OCI-LY7 (cell line): Measurements from ENCODE around the gene KIAA0040. TPM values are rescaled to one million over a fixed set of nuclear protein-coding genes. Genes with fewer than 3 reads are reported as not detected.

Source experiments
- BruUV-seq: library from RNA; stranded (reverse); fragments of 400-500 nt; replicated peaks from 2 replicates; lab custom pipeline; 2021; lab: Mats Ljungman, UMichigan
- CTCF ChIA-PET: fragments of 300-600 bp; sonication (Branson Sonifier 250); formaldehyde crosslinking; loops from one replicate; lab custom pipeline; 2022; ENCODE audit warnings: antibody characterized with exemption; ENCODE audit not compliant: unreplicated experiment; lab: Charles Lee
- POLR2A ChIA-PET: fragments of 300-600 bp; sonication (Branson Sonifier 250); formaldehyde crosslinking; loops from one replicate; lab custom pipeline; 2022; ENCODE audit warnings: antibody characterized with exemption; lab: Charles Lee
- DNase-seq: peaks from one replicate; pipeline ENCODE4 v3.0.0-alpha.2; 2015; ENCODE audit warnings: low spot score
- H2AFZ ChIP-seq: fragments of 200-600 bp; sonication (generic), shearing (Covaris generic); 2 replicates; pipeline ENCODE4 v1.6.1; 2014; ENCODE audit warnings: mild to moderate bottlenecking, antibody characterized with exemption, low read length, moderate library complexity
- H3K27ac ChIP-seq: fragments of 200-600 bp; sonication (generic); 2 replicates; pipeline ENCODE4 v1.5.1; 2014; ENCODE audit warnings: mixed run types, low read depth, mild to moderate bottlenecking, moderate library complexity, low read length, inconsistent platforms; ENCODE audit not compliant: poor library complexity, severe bottlenecking
- H3K36me3 ChIP-seq: fragments of 200-600 bp; sonication (generic); 2 replicates; pipeline ENCODE4 v1.6.1; 2014; ENCODE audit warnings: mild to moderate bottlenecking, antibody characterized with exemption, low read length, moderate library complexity, mixed read lengths; ENCODE audit not compliant: insufficient read depth
- H3K4me1 ChIP-seq: fragments of 200-600 bp; sonication (generic); 2 replicates; pipeline ENCODE4 v1.5.1; 2014; ENCODE audit warnings: mild to moderate bottlenecking, low read length; ENCODE audit not compliant: insufficient read depth, poor library complexity, severe bottlenecking
- H3K4me2 ChIP-seq: fragments of 200-600 bp; sonication (generic); 2 replicates; pipeline ENCODE4 v1.6.1; 2014; ENCODE audit warnings: mild to moderate bottlenecking, low read length
- H3K4me3 ChIP-seq: fragments of 200-600 bp; sonication (generic); 2 replicates; pipeline ENCODE4 v1.5.1; 2014; ENCODE audit warnings: mild to moderate bottlenecking, low read depth, low read length; ENCODE audit not compliant: poor library complexity, severe bottlenecking
- H3K79me2 ChIP-seq: fragments of 200-600 bp; sonication (generic); 2 replicates; pipeline ENCODE4 v1.6.1; 2016; ENCODE audit warnings: low read depth, mild to moderate bottlenecking, low read length, moderate library complexity, mixed read lengths; ENCODE audit not compliant: insufficient read depth
- H3K9me2 ChIP-seq: fragments of 200-600 bp; sonication (generic); 2 replicates; pipeline ENCODE4 v1.6.1; 2016; ENCODE audit warnings: mild to moderate bottlenecking, low read length, mixed read lengths; ENCODE audit not compliant: insufficient read depth
- H3K9me3 ChIP-seq: fragments of 200-600 bp; sonication (generic); 2 replicates; pipeline ENCODE4 v1.6.1; 2014; ENCODE audit warnings: mild to moderate bottlenecking, mixed run types, low read length, mixed read lengths
- H4K20me1 ChIP-seq: fragments of 200-600 bp; sonication (generic); 2 replicates; pipeline ENCODE4 v1.6.1; 2014; ENCODE audit warnings: mild to moderate bottlenecking, antibody characterized with exemption, low read length, moderate library complexity, mixed read lengths; ENCODE audit not compliant: insufficient read depth
- EZH2phosphoT487 ChIP-seq: fragments of 200-600 bp; sonication (generic); IDR thresholded peaks from 2 replicates; pipeline ENCODE4 v1.6.1; 2018; ENCODE audit warnings: low read depth, borderline replicate concordance, mild to moderate bottlenecking, mixed run types, antibody characterized with exemption, low read length, moderate library complexity, mixed read lengths
- intact Hi-C: fragments of 100-400 bp; cut with micrococcal nuclease; formaldehyde crosslinking; loops from one replicate; pipeline ENCODE4 v1.10.0; 2022; ENCODE audit not compliant: unreplicated experiment
- total RNA-seq, 2 experiments: library from RNA; depleted of rRNA in 1 of 2; stranded (reverse); fragments of >200 nt in 1 of 2; shearing (Covaris generic) in 1 of 2; gene quantifications; 2 replicates each; pipeline ENCODE4 v1.2.3, GENCODE V29; 2014 to 2022
- TF ChIP-seq, protein P1 (sequence below): fragments of 200-600 bp; sonication (generic); conservative IDR thresholded peaks from 2 replicates; pipeline ENCODE4 v1.5.1; 2014; ENCODE audit warnings: mild to moderate bottlenecking, antibody characterized with exemption, low read length, moderate library complexity, mixed read lengths

KIAA0040 gene
- total RNA-seq, 2 experiments from 2014 or later = 50.2 to 54.7 TPM

GRCh38 chr1:175128523-175128922 is 64.1 kb downstream of the KIAA0040 start:
- no peaks in the 10 kb centered on the region for H4K20me1 ChIP-seq
- H3K79me2 ChIP-seq = no peaks in the 10 kb centered on the region
- H3K36me3 ChIP-seq = no peaks in the 10 kb centered on the region
- ChIA-PET POLR2A (no interaction called here), CTCF (no interaction called here)
- no peak overlapping the region for H3K27ac ChIP-seq
- H3K4me3 ChIP-seq = no peak overlapping the region
- intact Hi-C loops = loop anchor here (5.0 kb wide), 1 partner anchor 361 kb away; no protein-coding TSS in a partner anchor
- H3K4me1 ChIP-seq = peaks cover 30% of the 10 kb centered on the region
- H3K9me3 ChIP-seq = no peaks in the 10 kb centered on the region
- no peaks in the 10 kb centered on the region for H3K9me2 ChIP-seq
- DNase-seq = no peak
- BruUV-seq = no TSS peak
- H3K4me2 ChIP-seq = no peak overlapping the region
- no peak for TF ChIP-seq EZH2phosphoT487
- TF ChIP-seq, protein P1, sequence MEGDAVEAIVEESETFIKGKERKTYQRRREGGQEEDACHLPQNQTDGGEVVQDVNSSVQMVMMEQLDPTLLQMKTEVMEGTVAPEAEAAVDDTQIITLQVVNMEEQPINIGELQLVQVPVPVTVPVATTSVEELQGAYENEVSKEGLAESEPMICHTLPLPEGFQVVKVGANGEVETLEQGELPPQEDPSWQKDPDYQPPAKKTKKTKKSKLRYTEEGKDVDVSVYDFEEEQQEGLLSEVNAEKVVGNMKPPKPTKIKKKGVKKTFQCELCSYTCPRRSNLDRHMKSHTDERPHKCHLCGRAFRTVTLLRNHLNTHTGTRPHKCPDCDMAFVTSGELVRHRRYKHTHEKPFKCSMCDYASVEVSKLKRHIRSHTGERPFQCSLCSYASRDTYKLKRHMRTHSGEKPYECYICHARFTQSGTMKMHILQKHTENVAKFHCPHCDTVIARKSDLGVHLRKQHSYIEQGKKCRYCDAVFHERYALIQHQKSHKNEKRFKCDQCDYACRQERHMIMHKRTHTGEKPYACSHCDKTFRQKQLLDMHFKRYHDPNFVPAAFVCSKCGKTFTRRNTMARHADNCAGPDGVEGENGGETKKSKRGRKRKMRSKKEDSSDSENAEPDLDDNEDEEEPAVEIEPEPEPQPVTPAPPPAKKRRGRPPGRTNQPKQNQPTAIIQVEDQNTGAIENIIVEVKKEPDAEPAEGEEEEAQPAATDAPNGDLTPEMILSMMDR = no peak
- H2AFZ ChIP-seq = no peak overlapping the region

DNA sequence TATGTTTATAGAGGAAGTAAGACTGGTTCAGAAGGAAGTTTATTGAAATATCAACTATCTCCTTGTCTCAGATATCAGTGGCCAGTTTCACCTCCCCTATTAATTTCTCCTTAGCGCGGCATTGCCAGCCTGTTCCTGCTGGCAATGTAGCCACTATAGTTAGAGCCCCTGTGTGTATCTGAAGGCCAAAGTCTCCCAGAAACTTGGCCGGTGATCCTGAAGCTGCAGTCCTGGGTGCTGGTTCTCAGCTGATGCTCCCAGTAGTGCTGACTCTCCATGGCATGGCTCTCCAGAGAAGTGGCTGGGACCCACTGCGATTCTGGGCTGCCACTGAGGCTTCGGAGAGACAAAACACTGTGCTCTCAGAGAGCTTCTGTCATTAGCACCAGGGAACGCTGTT is 65.0 kb downstream of the KIAA0040 start:
- no peak overlapping the region for H3K27ac ChIP-seq
- H3K9me2 ChIP-seq = no peaks in the 10 kb centered on the region
- intact Hi-C loops = loop anchor here (5.0 kb wide), 1 partner anchor 360 kb away; no protein-coding TSS in a partner anchor
- CTCF ChIA-PET = no interaction called here
- no peaks in the 10 kb centered on the region for H3K79me2 ChIP-seq
- H2AFZ ChIP-seq = no peak overlapping the region
- DNase-seq = no peak
- POLR2A ChIA-PET = no interaction called here
- no TSS peak for BruUV-seq
- H3K4me3 ChIP-seq = no peak overlapping the region
- no peaks in the 10 kb centered on the region for H3K36me3 ChIP-seq
- no peaks in the 10 kb centered on the region for H3K9me3 ChIP-seq
- H3K4me2 ChIP-seq = no peak overlapping the region
- TF ChIP-seq EZH2phosphoT487 = no peak
- TF ChIP-seq, protein P1 = no peak
- H3K4me1 ChIP-seq = peaks cover 30% of the 10 kb centered on the region
- no peaks in the 10 kb centered on the region for H4K20me1 ChIP-seq

DNA sequence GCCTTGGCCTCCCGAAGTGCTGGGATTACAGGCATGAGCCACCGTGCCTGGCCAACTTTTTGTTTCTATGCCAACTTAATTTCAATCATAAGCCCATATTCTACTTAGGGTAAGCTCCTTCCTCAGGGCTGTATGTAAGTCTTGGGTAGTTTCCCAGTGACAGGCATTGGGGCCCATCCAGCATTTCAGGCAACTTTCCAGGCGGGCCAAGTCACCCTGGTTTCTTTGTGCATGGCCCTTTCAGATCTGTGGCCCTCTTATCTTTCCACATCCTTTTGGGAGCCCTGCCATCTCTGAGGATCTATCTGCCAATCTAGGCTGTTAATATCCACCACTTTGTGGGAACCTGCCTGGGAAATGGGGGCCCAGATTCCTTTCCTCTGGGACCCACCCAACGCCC is 66.2 kb downstream of the KIAA0040 start:
- no TSS peak for BruUV-seq
- CTCF ChIA-PET = interaction anchor here (1.6 to 1.7 kb wide), 2 partner anchors 20 to 98 kb away, joined by 4 to 12 read pairs; no protein-coding TSS in a partner anchor
- H3K4me1 ChIP-seq = peaks cover 28% of the 10 kb centered on the region
- H3K9me3 ChIP-seq = no peaks in the 10 kb centered on the region
- H3K4me3 ChIP-seq = no peak overlapping the region
- intact Hi-C loops = loop anchor here (5.0 kb wide), 1 partner anchor 359 kb away; no protein-coding TSS in a partner anchor
- H3K27ac ChIP-seq = no peak overlapping the region
- H3K4me2 ChIP-seq = no peak overlapping the region
- no peaks in the 10 kb centered on the region for H3K79me2 ChIP-seq
- DNase-seq = no peak
- POLR2A ChIA-PET = no interaction called here
- H2AFZ ChIP-seq = no peak overlapping the region
- no peaks in the 10 kb centered on the region for H4K20me1 ChIP-seq
- no peak for TF ChIP-seq EZH2phosphoT487
- TF ChIP-seq, protein P1 = no peak
- H3K36me3 ChIP-seq = no peaks in the 10 kb centered on the region
- H3K9me2 ChIP-seq = no peaks in the 10 kb centered on the region
